Astrocyte of the cerebellum (primary cell): ENCODE data around the gene KCNT2.
"Not testable (repeated sequence)": the region's sequence is repeated elsewhere in the genome, so short reads cannot be mapped to it uniquely, and the experiment has no call there.

ENCODE experiments used
- DNase-seq: peaks from one replicate; pipeline ENCODE4 v3.0.0-alpha.2; 2011; ENCODE audit warnings: low read depth
- H3K4me3 ChIP-seq: 2 replicates; pipeline ENCODE4 v1.5.1; 2011; ENCODE audit warnings: mild to moderate bottlenecking, low read depth, low read length, moderate library complexity
- in situ Hi-C: cut with HindIII; loops from 2 replicates; pipeline ENCODE4 v1.10.0; 2017; ENCODE audit warnings: low sequenced_read_pairs
- TF ChIP-seq, protein P1 (sequence below): IDR thresholded peaks from 2 replicates; pipeline ENCODE4 v1.5.1; 2012; ENCODE audit warnings: low read length, low read depth, moderate library complexity, mild to moderate bottlenecking; ENCODE audit errors: missing control alignments

Gene KCNT2

DNA sequence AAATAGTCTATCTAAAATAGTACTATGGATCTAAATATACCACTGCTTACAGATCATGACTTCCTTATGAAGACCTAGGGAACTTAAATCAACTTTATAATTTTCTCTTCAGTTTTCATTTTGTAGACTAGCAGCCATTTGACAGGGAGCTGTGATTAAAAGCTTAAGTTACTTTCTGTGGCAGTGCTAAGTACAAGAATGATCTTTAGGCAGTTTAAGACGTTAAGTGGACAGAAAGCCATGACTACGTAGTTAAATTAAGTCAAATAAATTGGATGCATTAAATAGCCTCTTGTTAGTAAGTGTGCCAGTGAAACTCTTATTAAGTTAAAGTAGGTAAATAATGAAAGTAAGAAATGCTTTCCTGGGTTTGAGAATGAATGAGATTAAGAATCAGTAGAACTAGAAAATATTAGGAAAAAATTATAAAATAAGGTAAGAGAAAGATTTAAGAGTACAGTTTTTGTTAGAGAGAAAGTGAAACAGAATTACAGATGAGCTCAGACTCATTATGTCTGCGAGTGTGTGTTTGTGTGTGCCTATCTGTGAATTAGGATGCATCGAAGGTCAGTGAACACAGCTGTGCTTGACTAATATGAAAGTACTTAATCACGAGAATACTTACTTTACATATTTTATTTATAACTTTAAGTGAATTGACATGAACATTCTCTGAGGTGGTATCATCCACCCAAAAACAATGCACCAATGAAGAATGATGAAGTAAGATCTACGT is 336.9 kb downstream of the KCNT2 start:
- no peak overlapping the region for H3K4me3 ChIP-seq
- no peak for DNase-seq
- TF ChIP-seq, protein P1, sequence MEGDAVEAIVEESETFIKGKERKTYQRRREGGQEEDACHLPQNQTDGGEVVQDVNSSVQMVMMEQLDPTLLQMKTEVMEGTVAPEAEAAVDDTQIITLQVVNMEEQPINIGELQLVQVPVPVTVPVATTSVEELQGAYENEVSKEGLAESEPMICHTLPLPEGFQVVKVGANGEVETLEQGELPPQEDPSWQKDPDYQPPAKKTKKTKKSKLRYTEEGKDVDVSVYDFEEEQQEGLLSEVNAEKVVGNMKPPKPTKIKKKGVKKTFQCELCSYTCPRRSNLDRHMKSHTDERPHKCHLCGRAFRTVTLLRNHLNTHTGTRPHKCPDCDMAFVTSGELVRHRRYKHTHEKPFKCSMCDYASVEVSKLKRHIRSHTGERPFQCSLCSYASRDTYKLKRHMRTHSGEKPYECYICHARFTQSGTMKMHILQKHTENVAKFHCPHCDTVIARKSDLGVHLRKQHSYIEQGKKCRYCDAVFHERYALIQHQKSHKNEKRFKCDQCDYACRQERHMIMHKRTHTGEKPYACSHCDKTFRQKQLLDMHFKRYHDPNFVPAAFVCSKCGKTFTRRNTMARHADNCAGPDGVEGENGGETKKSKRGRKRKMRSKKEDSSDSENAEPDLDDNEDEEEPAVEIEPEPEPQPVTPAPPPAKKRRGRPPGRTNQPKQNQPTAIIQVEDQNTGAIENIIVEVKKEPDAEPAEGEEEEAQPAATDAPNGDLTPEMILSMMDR = no peak
- in situ Hi-C loops = no loop called here

DNA sequence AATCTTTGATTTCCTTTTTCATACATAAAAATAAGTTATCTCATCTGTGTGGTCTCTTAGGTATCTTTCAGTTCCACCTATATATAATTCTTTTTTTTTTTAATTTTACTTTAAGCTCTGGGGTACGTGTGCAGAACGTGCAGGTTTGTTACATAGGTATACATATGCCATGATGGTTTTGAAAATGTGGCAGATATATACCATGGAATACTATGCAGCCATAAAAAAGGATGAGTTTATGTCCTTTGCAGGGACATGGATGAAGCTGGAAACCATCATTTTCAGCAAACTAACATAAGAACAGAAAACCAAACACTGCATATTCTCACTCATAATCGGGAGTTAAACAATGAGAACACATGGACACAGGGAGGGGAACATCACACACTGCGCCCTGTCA is 345.2 kb downstream of the KCNT2 start:
- H3K4me3 ChIP-seq, in situ Hi-C loops, DNase-seq: not testable (repeated sequence)

DNA sequence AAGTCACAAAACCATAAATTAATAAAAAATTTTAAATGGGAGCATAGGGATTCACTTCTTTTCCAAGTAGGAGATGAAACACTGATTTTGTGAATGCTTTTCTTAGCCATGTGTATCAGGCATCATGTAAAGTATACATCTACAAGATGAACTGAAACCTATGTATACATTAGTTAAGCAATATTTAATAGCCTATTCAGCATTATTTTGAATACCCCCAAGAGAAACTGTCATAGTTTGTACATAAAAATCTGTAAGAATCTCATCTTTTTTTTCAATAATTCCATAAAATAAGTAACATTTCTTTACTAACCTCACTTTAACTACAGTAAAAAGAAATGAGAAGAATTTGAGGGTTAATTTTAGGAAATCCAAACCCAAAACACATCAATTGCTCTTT is 348.0 kb downstream of the KCNT2 start:
- DNase-seq = no peak
- TF ChIP-seq, protein P1 = no peak
- in situ Hi-C loops = no loop called here
- H3K4me3 ChIP-seq = no peak overlapping the region

DNA sequence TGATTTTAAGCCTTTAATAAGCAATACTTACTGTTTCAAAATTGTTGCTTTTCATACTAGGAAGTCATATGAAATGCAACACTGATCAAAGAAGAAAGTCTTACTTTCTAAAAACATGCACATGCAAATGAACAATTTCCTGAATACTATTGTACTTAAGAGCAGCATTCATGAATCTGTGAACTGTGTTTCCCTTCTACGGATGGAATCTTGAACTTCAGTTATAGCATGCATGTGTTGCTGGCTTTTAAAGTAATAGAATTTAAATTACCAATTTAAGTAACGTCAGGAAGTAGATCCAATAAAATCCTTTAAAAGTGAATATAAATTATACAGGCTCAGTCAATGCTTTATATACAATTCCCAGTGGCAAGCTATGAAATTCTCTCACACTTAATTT is 348.9 kb downstream of the KCNT2 start:
- in situ Hi-C loops = no loop called here
- TF ChIP-seq, protein P1 = no peak
- no peak overlapping the region for H3K4me3 ChIP-seq
- no peak for DNase-seq

DNA sequence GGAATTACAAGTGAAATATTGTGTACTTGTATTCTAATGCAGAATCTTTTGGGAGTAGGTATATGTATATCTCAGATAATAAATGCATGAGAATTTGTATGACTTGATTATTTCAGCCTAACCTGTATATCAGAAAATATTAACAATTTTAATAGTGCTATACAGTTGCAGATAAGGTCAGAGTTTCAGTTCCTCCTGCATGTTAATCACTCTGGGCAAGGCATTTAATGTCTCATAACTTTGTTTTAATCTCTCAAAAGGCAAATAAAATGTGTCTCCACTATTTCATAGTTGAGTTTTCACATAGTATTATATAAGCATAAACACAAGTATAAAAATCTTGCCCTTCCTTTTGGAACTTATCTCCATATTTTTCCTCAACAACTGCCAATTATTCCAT is 352.5 kb downstream of the KCNT2 start:
- in situ Hi-C loops = no loop called here
- TF ChIP-seq, protein P1 = no peak
- DNase-seq = no peak
- no peak overlapping the region for H3K4me3 ChIP-seq

DNA sequence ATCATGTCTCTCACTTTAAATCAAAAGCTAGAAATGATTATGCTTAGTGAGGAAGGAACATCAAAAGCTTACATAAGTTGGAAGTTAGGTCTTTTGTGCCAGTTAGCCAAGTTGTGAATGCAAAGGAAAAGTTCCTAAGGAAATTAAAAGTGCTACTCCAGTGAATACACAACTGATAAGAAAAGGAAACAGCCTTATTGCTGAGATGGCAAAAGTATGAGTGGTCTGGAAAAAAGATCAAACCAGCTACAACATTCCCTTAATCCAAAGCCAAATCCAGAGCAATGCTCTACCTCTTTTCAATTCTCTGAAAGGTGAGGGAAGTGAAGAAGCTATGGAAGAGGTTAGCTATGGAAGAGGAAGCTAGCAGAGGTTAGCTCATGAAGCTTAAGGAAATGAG is 378.7 kb downstream of the KCNT2 start:
- TF ChIP-seq, protein P1 = no peak
- no peak overlapping the region for H3K4me3 ChIP-seq
- DNase-seq = no peak
- in situ Hi-C loops = no loop called here

DNA sequence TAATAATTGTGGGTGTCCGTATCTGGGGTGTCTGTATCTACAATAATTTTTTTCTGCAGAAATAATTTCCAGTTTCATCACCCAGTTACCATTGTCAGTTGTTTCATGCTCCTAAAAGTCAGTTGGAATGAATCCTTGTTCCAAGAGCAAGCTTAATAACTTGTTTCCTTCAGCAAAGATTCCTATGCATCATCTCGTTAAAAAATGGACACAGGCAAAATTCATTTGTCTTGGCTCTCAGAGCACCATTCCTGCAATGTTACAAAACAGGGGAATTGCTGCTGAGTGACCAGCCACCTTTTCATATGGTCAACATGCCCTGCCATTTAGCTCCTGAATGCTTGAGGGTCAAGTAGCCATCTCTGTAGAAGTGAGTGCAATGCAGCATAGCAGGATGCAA is 393.4 kb downstream of the KCNT2 start:
- TF ChIP-seq, protein P1 = no peak
- no peak overlapping the region for H3K4me3 ChIP-seq
- no peak for DNase-seq
- in situ Hi-C loops = no loop called here
